ENCODE measurements around the gene CFAP141. TPM values are rescaled to one million over a fixed set of nuclear protein-coding genes. Genes with fewer than 3 reads are reported as not detected.

CFAP141 gene
- total RNA-seq, 1 experiment from 2014 or later, result not detected

DNA sequence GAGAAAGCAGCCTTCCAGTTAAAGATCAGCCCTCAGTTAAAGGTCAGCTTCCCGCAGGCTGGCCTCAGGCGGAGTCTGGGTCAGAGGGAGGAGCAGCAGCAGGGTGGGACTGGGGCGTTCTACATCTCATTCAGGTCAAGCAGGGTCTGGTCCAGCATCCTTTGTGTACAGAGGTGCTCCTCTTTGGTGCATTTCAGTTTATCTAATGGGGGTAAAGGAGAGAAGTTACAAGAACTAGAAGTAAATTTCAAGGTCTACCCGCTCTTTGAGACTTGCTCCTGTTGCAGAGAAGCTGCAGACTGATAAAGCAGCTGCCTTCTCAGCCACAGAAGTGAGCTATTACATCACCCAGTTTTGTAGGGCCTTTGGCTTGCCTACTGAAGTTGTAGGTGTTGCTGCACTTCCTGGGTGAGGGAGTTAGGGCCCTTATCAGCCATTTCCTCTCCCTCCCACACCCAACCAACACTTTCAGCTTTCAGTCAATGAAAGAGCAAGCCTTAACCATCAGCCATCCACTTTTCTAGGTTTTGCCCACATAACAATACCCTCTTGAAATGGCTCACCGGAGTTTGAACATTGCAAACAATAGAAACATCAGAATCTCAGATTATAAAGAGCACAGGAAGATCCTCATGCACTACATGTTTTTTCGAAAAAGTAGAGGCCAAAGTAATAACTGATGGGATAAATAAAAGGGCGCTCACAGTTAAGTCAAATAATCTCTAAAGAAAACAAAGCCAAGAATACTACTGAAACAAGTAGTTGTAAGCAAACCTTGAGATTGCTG lies 48.4 kb downstream of the CFAP141 start:
- ChIA-PET CTCF (no interaction called here), RAD21 (ENCODE audit: low non-redundant PET in 1 of 2, low total read pairs in 2 of 2, uncharacterized antibody in 2 of 2, unreplicated experiment in 2 of 2) (no interaction called here), POLR2A (no interaction called here)
- Histone ChIP-seq H3K36me3 (ENCODE audit: control insufficient read depth in 1 of 2, insufficient read depth in 2 of 2, low read length in 2 of 2) (peaks cover 31 to 51% of the 10 kb centered on the region in 2 experiments), H2AFZ (ENCODE audit: low read depth, low read length, poor library complexity, severe bottlenecking) (no peak overlapping the region), H3K27ac (ENCODE audit: low read depth, low read length) (no peak overlapping the region), H3K4me2 (ENCODE audit: low read length) (no peak overlapping the region), H3K9me2 (ENCODE audit: insufficient read depth) (no peaks in the 10 kb centered on the region), H3K79me2 (ENCODE audit: insufficient read depth, low read length) (peaks cover 42% of the 10 kb centered on the region), H3K27me3 (ENCODE audit: insufficient read depth, low read length) (no peaks in the 10 kb centered on the region), H3K9ac (ENCODE audit: low read length) (no peak overlapping the region), H3K9me3 (ENCODE audit: control insufficient read depth in 1 of 2, insufficient read depth in 1 of 2, low read depth in 1 of 2, low read length in 2 of 2) (no peaks in the 10 kb centered on the region), H4K20me1 (ENCODE audit: insufficient read depth) (no peaks in the 10 kb centered on the region), H3K4me1 (ENCODE audit: control insufficient read depth in 1 of 2, insufficient read depth in 2 of 2, low read length in 2 of 2) (no peaks in the 10 kb centered on the region), H3K4me3 (replicated peaks in 1 of 2; ENCODE audit: low read depth in 1 of 2, low read length in 2 of 2) (no peak overlapping the region)
- no peak for TF ChIP-seq ELF1 (IDR thresholded peaks at IDR 0.05; ENCODE audit: borderline replicate concordance, low read depth)
- TF ChIP-seq CTCF (IDR thresholded peaks at IDR 0.05 in 2 of 3, conservative IDR thresholded peaks at IDR 0.05 in 1 of 3; ENCODE audit: borderline replicate concordance in 1 of 3, insufficient read depth in 1 of 3, low read depth in 2 of 3, low read length in 2 of 3), result no peak
- no peak for TF ChIP-seq EZH2 (IDR thresholded peaks at IDR 0.05)
- no peak for TF ChIP-seq SRF (IDR thresholded peaks at IDR 0.05; ENCODE audit: low read depth)
- TF ChIP-seq ZBTB33 (IDR thresholded peaks at IDR 0.05; ENCODE audit: extremely low read depth, insufficient replicate concordance, low read length), result no peak
- TF ChIP-seq SIN3A (IDR thresholded peaks at IDR 0.05; ENCODE audit: low read depth), result no peak
- TF ChIP-seq EGR1 (IDR thresholded peaks at IDR 0.05; ENCODE audit: low read depth), result no peak
- TF ChIP-seq EZH2phosphoT487 (IDR thresholded peaks at IDR 0.05; ENCODE audit: borderline replicate concordance), result no peak
- TF ChIP-seq CEBPB (IDR thresholded peaks at IDR 0.05; ENCODE audit: low read depth), result no peak
- no peak for TF ChIP-seq ZFX (IDR thresholded peaks at IDR 0.05)
- TF ChIP-seq CBX3 (IDR thresholded peaks at IDR 0.05; ENCODE audit: low read depth), result no peak
- intact Hi-C loops (cut with micrococcal nuclease), result no loop called here
- no TSS peak for BruUV-seq (replicated peaks)
- no peak for DNase-seq (ENCODE audit: low read depth, low spot score)
- ATAC-seq, result no peak

All from HCT116 (cell line).